GM12872 (cell line): ENCODE data around the gene HIP1.
"Not testable (repeated sequence)": the region's sequence is repeated elsewhere in the genome, so short reads cannot be mapped to it uniquely, and the experiment has no call there.

ENCODE experiments used
- TF ChIP-seq, protein P1 (sequence below): IDR thresholded peaks from 3 replicates; pipeline ENCODE4 v1.5.1; 2011; ENCODE audit warnings: low read depth, mild to moderate bottlenecking, low read length, moderate library complexity; ENCODE audit not compliant: insufficient read depth

Gene HIP1

DNA sequence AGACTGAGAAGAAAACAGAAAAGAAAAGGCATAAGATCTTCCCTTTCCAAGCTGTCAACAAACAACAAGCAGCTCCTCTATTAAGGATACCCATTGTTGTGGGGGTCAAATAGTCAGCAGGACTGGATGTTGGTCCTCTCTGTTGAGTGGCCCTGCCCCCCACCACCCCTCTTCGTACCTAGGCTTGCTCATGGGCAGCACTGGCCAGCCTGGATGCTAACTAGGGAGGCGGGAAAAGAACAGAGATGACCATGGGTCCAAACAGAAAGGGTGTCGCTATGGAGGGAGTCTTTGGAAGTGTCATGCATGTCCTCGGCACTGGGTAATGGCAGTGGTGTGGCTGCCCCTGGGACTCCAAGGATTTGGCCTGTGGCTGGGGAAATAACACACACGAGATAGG lies 201.0 kb downstream of the HIP1 start:
- TF ChIP-seq, protein P1, sequence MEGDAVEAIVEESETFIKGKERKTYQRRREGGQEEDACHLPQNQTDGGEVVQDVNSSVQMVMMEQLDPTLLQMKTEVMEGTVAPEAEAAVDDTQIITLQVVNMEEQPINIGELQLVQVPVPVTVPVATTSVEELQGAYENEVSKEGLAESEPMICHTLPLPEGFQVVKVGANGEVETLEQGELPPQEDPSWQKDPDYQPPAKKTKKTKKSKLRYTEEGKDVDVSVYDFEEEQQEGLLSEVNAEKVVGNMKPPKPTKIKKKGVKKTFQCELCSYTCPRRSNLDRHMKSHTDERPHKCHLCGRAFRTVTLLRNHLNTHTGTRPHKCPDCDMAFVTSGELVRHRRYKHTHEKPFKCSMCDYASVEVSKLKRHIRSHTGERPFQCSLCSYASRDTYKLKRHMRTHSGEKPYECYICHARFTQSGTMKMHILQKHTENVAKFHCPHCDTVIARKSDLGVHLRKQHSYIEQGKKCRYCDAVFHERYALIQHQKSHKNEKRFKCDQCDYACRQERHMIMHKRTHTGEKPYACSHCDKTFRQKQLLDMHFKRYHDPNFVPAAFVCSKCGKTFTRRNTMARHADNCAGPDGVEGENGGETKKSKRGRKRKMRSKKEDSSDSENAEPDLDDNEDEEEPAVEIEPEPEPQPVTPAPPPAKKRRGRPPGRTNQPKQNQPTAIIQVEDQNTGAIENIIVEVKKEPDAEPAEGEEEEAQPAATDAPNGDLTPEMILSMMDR = no peak

DNA sequence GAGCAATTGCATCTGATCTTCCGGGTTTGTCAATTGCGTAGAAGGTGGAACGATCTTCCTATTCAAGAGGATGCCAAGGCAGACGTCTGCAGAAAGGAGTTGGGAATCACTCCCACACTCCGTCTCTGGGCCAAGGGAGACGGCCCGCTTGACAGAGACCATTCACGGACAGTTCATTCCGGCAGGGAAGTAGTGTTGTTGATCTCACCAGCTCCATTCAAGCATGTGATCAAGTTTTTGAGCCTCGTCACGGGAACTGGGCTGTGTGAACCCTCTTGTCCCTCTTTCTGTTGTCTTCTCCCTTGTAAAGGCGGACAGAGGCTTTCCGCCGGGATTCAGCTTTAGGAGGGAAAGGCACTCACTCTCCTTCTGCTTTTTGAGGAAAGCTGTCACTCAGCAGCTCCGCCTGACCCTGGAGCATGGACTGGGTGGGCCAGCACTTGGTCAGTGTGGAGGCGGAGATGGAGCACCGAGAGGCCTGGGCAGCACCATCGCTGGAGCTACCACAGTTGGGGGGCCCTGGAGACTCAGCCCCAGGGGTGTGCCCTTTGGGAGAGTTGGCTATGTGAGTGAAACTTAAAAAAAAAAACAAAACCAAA lies 201.7 kb downstream of the HIP1 start:
- TF ChIP-seq, protein P1 = no peak

DNA sequence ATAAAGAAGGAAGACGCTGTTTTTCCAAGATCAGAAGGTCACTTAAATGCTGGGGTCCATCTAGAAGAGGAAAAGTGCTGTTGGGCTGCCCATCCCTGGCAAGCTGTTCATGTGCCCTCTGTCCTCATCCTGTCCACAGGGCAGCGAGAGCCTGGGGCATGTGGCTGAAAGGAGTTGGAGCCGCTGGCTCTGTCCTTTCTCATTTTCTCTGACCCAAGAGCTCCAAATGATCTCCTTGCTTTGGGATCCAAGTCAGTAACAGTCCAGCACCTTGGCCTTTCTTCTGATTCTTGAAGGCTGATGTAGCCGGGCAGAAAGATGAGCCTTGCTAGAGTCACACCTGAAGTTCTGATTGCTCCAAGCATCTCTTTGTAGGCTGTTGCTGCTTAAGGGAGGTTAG lies 202.2 kb downstream of the HIP1 start:
- TF ChIP-seq, protein P1 = no peak

DNA sequence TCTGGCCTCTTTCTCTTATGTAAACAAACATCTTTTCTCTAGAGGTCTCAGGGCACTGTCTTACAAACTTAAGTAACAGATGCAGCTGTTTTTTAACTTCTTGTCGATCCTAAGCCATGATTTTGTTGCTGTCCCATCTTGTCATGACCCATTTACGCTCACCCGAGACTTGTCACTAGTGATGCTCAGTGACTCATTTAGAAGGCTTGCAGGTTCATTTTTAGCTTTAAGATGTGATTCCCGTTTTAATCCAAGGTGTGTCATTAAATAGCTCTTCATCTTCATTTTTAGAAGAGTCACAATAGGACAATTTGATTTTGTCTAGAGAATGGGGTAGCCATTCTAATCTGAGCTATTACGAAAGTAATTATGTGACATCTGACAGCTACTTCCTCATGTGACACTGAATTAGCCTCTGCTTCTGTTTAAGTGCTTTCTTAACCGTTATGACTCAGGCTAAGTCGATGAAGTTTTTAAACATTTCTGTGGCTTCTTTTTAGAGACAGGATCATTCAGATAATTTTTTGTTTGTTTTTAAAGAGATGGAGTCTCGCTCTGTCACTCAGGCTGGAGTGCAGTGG lies 203.9 kb downstream of the HIP1 start:
- TF ChIP-seq, protein P1 = no peak

DNA sequence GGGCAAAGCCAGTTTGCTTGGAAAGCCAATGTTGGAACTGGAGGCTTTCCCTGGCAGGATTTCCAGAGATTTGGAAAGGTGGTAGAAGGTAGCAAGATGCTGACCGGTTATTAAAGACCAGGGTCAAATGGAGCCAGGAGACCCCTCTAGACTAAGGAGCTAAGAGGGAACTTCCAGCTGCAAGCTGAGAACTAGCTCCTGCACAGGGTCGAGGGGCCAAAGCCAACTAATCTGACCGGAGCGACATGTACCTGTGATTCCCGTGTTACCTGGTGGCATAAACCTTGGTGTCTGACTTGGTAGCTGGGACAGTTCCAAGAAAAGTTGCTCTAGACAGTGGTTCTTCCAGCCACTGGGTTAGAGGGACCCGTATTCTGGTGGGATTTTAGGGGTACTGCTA lies 204.8 kb downstream of the HIP1 start:
- TF ChIP-seq, protein P1 = no peak

DNA sequence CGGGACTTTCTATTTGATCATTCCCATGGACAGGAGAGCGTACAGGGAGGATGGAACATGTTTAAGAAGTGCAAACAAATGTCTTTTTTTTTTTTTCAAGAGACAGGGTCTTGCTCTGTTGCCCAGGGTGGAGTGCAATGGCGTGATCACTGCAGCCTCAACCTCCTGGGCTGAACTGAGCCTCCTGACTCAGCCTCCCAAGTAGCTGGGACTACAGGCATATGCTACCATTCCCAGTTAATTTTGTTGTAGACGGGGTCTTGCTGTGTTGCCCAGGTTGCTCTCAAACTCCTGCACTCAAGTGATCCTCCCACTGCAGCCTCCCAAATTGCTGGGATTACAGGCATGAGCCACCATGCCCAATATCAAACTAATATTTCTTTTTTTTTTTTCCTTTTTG lies 206.1 kb downstream of the HIP1 start:
- TF ChIP-seq, protein P1 = no peak

DNA sequence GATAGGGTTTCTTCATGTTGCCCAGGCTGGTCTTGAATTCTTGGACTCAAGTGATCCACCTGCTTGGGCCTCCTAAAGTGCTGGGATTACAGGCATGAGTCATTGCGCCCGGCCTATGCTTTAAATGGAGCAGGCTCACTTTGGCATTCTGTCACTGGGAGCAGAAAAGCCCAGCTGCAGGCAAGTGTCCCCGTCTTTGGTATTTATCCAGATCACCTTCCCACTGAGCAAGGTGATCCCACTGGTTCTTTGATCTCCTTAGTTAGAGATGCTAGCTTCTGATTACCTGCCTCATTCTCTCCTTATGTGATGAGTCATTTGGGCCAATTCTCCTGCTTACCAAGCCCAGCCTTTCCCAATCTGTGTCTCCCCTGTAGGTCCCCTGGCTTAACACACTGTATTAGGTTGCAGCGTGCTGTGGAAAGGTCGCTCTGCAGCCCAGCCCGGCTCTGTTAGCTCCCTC lies 207.4 kb downstream of the HIP1 start:
- TF ChIP-seq, protein P1 = no peak

DNA sequence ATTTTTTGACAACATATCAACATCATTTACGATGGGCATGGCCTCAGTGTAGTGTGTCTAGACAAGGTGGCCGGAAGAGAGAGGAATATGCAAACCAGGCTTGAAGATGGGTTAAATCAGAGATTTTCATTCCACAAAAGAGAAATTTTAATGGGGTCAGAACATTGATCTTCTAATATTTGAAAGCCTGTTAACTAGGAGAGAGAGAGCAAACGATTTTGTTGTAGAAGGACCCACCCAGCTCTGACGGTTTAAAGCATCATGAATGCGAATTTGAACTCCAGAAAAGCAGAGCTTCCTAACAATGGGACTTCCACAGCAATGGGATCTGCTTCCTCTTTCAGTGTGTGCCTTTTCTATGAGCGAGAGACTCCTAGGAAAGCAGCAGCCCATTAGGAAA lies 246.7 kb downstream of the HIP1 start, which contains the start of gene SPDYE5:
Gene SPDYE5 (plus strand): TSS at position 301 of the 400 bp plus-strand sequence. CDS start 1,728 bp downstream, outside the sequence.
- TF ChIP-seq, protein P1 = not testable (repeated sequence)
